Suprapubic skin (tissue), 4 donors: Measurements from ENCODE around the gene ARHGEF35. TPM values are rescaled to one million over a fixed set of nuclear protein-coding genes. Genes with fewer than 3 reads are reported as not detected.

Experiments used
- DNase-seq, 2 donors: peaks; one replicate each; pipeline ENCODE4 v3.0.0-alpha.2; 2019; ENCODE audit warnings: low spot score in 2 of 2
- H3K27ac ChIP-seq: fragments of 200-600 bp; sonication (generic); one replicate; pipeline ENCODE4 v1.5.1; 2019
- H3K27me3 ChIP-seq: fragments of 200-600 bp; sonication (generic); one replicate; pipeline ENCODE4 v1.5.1; 2019
- H3K36me3 ChIP-seq: fragments of 200-600 bp; sonication (generic); one replicate; pipeline ENCODE4 v1.5.1; 2019
- H3K4me1 ChIP-seq: fragments of 200-600 bp; sonication (generic); one replicate; pipeline ENCODE4 v1.5.1; 2019
- H3K4me3 ChIP-seq: fragments of 200-600 bp; sonication (generic); one replicate; pipeline ENCODE4 v1.5.1; 2019; ENCODE audit warnings: mild to moderate bottlenecking
- H3K9me3 ChIP-seq: fragments of 200-600 bp; sonication (generic); one replicate; pipeline ENCODE4 v1.5.1; 2019
- CTCF ChIP-seq, 2 donors: fragments of 200-600 bp in 1 of 2; fragments of 450-650 bp in 1 of 2; sonication (generic) in 1 of 2; IDR thresholded peaks; one replicate each; pipeline ENCODE4 v1.5.1; 2016 to 2019; ENCODE audit warnings: antibody characterized with exemption in 2 of 2, mild to moderate bottlenecking in 1 of 2, moderate library complexity in 1 of 2
- EP300 ChIP-seq: sonication (generic); formaldehyde crosslinking; IDR thresholded peaks from one replicate; pipeline ENCODE4 v1.6.1; 2017; ENCODE audit warnings: antibody characterized with exemption
- POLR2A ChIP-seq, 2 donors: fragments of 450-650 bp; IDR thresholded peaks; one replicate each; pipeline ENCODE4 v1.6.1; 2017; ENCODE audit warnings: antibody characterized with exemption in 2 of 2, mild to moderate bottlenecking in 2 of 2, moderate library complexity in 2 of 2
- POLR2AphosphoS5 ChIP-seq, 3 donors: sonication (generic); formaldehyde crosslinking; IDR thresholded peaks; one replicate each; pipeline ENCODE4 v1.6.1; 2017; ENCODE audit warnings: antibody characterized with exemption in 3 of 3
- WGBS: methylation state at CpG from one replicate; pipeline ENCODE4 v1.1.5; 2018; 5-methylcytosine and 5-hydroxymethylcytosine counted together
- total RNA-seq, 4 donors: library from RNA; depleted of rRNA; stranded (reverse); fragments of >200 nt; gene quantifications; one replicate each; pipeline ENCODE4 v1.1.0, GENCODE V29; 2016

Gene ARHGEF35
- total RNA-seq, 4 donors from 2014 or later = 15.5 to 31.6 (median 17.4) TPM

- Histone ChIP-seq H3K36me3 (no peaks in the 10 kb centered on the region), H3K4me1 (no peaks in the 10 kb centered on the region), H3K9me3 (peaks cover 14% of the 10 kb centered on the region), H3K4me3 (no peak overlapping the region), H3K27me3 (no peaks in the 10 kb centered on the region), H3K27ac (no peak overlapping the region)
- no peak for DNase-seq
- no peak for TF ChIP-seq EP300
- TF ChIP-seq POLR2A (IDR thresholded peaks at IDR 0.05) = no peak
- TF ChIP-seq CTCF (IDR thresholded peaks at IDR 0.05) = no peak
- no peak for TF ChIP-seq POLR2AphosphoS5 (IDR thresholded peaks at IDR 0.05)
- WGBS = 96% methylated on average over 3 of the region's 3 CpGs
Measured at GRCh38 chr7:144144426-144144825, 51.2 kb downstream of the ARHGEF35 start.

- Histone ChIP-seq H3K4me1 (no peaks in the 10 kb centered on the region), H3K9me3 (peaks cover 4% of the 10 kb centered on the region), H3K36me3 (no peaks in the 10 kb centered on the region), H3K27me3 (no peaks in the 10 kb centered on the region), H3K4me3 (no peak overlapping the region), H3K27ac (no peak overlapping the region)
- no peak for DNase-seq
- TF ChIP-seq CTCF (IDR thresholded peaks at IDR 0.05) (no peak), EP300 (no peak), POLR2A (IDR thresholded peaks at IDR 0.05) (no peak), POLR2AphosphoS5 (IDR thresholded peaks at IDR 0.05) (no peak)
- WGBS = 82% methylated on average over 3 of the region's 3 CpGs
Measured at GRCh38 chr7:144142187-144142586, 53.4 kb downstream of the ARHGEF35 start.

- Histone ChIP-seq H3K9me3 (no peaks in the 10 kb centered on the region), H3K4me3 (no peak overlapping the region), H3K36me3 (no peaks in the 10 kb centered on the region), H3K27me3 (no peaks in the 10 kb centered on the region), H3K27ac (no peak overlapping the region), H3K4me1 (no peaks in the 10 kb centered on the region)
- TF ChIP-seq CTCF (IDR thresholded peaks at IDR 0.05) = no peak
- no peak for TF ChIP-seq POLR2A (IDR thresholded peaks at IDR 0.05)
- no peak for TF ChIP-seq POLR2AphosphoS5 (IDR thresholded peaks at IDR 0.05)
- no peak for TF ChIP-seq EP300
- WGBS = 62% methylated on average over 1 of the region's 1 CpG
- DNase-seq = no peak
Measured at GRCh38 chr7:144137501-144137900, 58.1 kb downstream of the ARHGEF35 start.

Other genes with a start within 250 kb of the ARHGEF35 start
- gene OR2F1, start 241.0 kb downstream of the ARHGEF35 start, total RNA-seq = not detected
- not detected for gene OR6B1, start 195.5 kb downstream of the ARHGEF35 start, total RNA-seq
- gene OR2A5, start 146.9 kb downstream of the ARHGEF35 start, total RNA-seq = not detected
- gene OR2A25, start 126.0 kb downstream of the ARHGEF35 start, total RNA-seq = not detected
- gene OR2A12, start 109.6 kb downstream of the ARHGEF35 start, total RNA-seq = not detected
- gene OR2A2, start 86.2 kb downstream of the ARHGEF35 start, total RNA-seq = not detected
- gene OR2A14, start 72.7 kb downstream of the ARHGEF35 start, total RNA-seq = not detected
- gene CTAGE4, start 12.4 kb downstream of the ARHGEF35 start, total RNA-seq = 10 to 100 TPM in 3 of 4 donors, 1 to 10 TPM in 1; 7.5 to 35.0 (median 20.2) TPM
- gene OR2A42, start 43.8 kb upstream of the ARHGEF35 start, total RNA-seq = under 1 TPM in 1 of 4 donors, not detected in 3; 0.56 TPM
- gene OR2A7, start 69.0 kb upstream of the ARHGEF35 start, total RNA-seq = 10 to 100 TPM; 14.6 to 64.2 (median 42.0) TPM
- gene CTAGE8, start 73.5 kb upstream of the ARHGEF35 start, total RNA-seq = 10 to 100 TPM in 2 of 4 donors, 1 to 10 TPM in 2; 4.7 to 16.7 (median 7.8) TPM
- not detected for gene OR2A1, start 116.6 kb upstream of the ARHGEF35 start, total RNA-seq
- 100 to 1,000 TPM in 1 of 4 donors, 10 to 100 TPM in 3; 62.3 to 109 (median 86.3) TPM for gene ARHGEF5, start 159.6 kb upstream of the ARHGEF35 start, total RNA-seq
- not detected for gene NOBOX, start 207.9 kb upstream of the ARHGEF35 start, total RNA-seq